LHCN-M2 (cell line): ENCODE data around the gene SIL1. TPM values are rescaled to one million over a fixed set of nuclear protein-coding genes. Genes with fewer than 3 reads are reported as not detected.
"Not testable (repeated sequence)": the region's sequence is repeated elsewhere in the genome, so short reads cannot be mapped to it uniquely, and the experiment has no call there.

ENCODE experiments used
- DNase-seq: peaks from one replicate; pipeline ENCODE4 v3.0.0-alpha.2; 2012; ENCODE audit warnings: low read depth
- polyA plus RNA-seq: library from polyadenylated mRNA; unstranded; fragments of >200 nt; gene quantifications from one replicate; pipeline ENCODE4 v1.2.1, GENCODE V29; 2012; ENCODE audit warnings: missing spikeins
- total RNA-seq: library from RNA; depleted of rRNA; stranded (reverse); fragments of >200 nt; gene quantifications from 2 replicates; pipeline ENCODE4 v1.2.3, GENCODE V29; 2014; rRNA removed

Gene SIL1
- 37.0 and 41.4 TPM in 2 replicates for total RNA-seq
- polyA plus RNA-seq = 53.0 TPM

DNA sequence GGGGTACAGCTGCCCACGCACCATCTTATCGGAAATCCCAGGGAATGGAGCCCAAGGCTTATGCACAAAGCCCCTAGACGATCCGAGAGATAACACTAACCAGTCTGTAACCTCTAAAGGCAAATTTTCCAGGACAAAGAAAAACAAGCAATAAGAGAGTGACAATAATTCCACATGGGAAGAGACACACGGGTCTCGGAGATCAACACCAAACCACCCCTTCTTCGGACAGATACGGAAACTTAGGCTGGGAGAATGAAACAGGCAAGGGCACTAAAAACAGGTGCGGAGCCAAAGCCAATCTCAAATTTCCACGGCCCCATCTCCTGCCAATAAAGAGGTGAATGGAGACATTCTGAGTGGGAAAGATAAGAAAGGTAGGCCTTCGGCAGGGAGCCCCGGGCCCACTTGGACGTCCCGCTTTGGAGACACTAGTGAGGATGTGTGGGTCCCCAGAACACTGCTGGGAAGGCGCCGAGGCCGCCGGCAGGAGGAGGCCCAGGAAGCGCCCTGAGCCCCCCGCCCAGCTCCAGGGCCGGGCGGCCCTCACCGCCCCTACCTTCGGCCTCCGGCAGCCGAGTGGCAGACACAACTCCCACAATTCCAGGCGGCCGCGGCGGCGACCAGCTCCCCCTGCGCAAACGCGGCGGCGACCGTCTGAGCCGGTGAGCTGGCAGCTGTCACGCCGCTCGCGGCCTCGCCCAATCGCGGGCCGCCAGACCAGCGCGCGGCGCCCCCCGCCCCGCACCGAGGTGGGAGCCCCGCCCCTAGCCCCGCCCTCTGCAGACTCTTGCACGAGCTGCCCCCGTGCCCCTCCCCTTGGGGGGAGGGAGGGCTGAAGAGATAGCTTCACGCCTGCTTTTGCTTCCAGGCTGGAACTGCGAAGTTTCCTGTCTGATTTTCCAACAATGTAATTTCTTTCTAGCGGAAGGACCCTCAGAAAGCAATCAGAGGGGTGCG lies at the start of gene SIL1:
Gene SIL1, minus strand, starts transcription at position 659 of the 960 bp plus-strand sequence. CDS start 70,525 bp downstream, outside the sequence.
- DNase-seq = peak; percentile 92

DNA sequence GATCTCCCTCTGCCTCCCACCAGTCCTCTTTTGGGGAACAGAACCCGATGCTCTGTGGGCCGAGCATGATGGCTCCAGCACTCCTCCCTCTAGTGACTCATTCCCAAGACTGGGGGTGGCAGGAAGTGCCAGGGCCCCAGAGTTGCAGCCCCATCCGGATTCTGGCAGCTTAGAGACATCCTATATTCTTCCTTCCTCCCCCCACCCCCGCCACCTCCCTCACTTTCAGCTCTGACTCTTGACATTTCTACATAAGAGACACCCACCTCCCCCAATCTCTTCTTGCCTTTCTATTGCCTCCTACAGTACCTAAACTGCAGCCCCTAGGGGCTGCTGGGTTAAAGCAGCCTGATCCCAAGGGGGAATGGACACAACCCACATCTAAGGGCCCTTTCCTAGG lies 48.2 kb upstream of the SIL1 start:
- DNase-seq = peak; percentile 69

DNA sequence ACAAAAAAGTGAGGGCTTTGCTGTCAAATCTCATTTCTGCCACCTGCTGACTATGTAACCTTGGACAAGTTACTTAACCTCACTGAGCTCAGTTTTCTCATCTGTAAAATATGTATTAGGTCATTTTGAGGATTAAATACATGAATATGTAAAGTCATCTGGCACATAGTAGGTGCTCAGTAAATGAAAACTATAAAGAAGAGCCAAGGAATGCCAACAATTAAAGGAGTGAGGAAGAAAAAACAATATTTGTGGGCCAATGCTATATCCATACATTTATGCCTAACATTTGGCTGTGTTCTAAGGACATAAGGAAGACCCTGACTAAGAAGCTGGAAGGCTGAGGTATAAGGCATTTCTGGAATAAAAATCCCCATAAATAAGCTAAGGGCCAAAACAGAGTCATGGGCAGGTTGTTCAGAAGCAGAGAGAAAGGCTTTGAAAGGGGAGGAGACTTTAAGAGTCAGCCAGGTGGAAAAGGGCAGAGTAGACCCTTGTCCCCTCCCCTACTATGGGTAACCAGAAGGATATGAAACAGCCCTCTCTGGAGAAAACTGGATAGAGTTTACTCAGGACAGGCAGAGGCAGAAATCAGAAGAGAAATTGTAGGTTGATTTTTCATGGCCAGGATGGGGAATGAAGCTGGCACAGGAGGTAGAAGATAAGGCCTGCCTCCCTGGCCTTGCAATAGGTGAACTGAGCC lies 47.6 kb upstream of the SIL1 start:
- no peak for DNase-seq

DNA sequence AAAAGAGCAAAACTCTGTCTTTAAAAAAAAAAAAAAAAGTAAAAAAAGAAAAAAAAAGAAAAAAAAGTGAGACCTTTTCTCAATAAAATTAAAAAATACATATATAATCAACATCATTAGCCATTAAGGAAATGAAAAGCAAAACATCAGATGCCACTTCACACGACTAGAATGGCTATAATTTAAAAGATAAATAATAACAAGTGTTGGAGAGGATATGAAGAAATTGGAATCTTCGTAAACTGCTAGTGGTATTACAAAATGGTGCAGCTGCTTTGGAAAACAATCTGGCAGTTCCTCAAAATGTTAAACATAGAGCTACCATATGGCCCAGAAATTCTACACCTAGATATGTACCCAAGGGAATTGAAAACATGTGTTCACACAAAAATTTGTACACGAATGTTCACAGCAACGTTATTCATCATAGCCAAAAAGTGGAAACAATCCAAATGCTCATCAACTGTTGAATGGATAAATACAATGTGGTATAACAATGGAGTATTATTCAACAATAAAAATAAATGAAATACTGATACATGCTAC lies 45.3 kb upstream of the SIL1 start:
- peak; percentile 60 for DNase-seq

DNA sequence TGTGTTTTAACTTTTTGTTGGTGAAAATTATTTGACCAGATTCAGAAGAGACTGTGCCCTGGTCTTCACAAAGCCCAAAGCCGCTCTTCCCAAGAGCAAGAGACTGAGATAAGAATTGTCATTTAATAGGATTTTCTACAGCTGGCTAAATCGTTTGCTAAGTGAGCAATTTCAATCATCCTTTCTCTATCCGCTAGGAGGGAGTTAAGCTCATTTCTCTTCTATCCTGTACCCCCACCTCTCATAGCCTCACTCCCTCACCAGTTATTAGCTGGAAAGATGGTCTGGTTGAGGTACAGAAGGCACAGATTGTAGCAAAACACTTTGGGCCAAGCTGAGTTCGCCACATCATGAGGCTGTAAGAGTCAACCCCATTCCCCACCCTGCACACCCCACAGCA lies 43.0 kb upstream of the SIL1 start:
- DNase-seq = no peak

DNA sequence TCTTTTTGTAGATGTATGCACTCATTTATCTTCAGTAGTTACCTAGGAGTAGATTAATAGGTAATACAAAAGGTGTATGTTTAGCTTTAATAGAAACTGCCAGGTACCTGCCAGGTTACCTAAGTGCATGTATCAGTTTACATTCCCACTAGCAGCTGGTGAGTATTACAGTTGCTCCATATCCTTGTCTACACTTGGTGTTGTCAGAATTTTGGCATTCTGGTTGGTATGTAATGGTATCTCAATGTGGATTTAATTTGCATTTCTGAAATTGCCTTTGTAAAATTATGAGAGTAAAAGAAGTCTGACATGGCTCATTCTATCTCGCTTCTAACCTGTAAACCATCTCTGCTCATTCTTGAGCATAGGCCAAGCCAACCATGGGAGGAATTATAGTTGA lies 38.3 kb upstream of the SIL1 start:
- no peak for DNase-seq

DNA sequence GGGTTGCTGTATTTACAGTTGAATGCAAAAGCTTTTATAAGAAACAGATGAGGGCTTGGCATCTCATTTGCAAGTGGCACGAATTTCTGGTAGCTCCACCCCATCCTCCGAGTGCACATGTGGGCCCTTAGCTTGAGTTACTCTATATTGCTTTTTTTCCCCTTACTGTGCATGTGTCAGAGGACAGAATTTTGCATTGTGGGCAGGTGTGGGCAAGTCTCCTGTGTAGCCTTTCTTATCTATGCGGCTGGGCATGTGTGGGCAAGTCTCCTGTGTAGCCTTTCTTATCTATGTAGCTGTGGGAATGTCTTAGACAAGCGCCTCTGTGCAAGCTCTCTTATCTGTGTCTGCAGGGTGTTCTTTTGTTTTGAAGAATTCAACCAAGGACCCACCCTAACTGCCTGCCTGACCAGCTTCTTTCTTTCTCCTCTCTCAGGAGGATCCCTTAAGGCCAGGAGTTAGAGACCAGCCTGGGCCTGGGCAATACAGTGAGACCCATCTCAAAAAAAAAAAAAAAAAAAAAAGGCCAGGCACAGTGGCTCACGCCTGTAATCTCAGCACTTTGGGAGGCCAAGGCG lies 34.1 kb upstream of the SIL1 start:
- no peak for DNase-seq

DNA sequence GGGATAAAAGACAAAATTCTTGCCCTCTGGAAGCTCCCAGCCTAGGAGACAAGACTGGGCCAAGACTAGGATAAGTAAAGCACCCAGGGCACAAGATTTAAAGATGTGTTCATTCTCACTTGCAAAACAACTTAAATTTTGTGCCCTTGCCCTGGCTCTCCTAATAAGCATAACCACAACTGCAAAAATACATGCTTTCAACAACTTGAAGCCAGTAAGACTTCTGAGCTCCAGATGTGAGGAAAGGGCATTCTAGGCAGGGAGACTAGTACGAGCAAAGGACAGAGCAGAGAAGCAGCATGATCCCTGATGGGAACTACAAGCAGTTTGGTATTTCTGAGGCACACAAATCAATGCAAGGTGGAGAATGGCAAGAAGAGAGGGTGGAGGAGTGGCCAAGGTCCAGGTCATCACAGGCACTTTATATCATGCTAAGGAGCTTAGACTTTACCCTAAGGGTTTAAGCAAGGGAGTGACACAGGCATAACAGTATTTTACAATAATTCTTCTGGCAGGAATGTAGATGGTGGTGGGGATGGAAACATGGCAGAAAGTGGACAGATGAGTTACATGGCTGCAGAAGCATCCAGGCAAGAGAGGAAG lies 30.1 kb upstream of the SIL1 start:
- DNase-seq = no peak

DNA sequence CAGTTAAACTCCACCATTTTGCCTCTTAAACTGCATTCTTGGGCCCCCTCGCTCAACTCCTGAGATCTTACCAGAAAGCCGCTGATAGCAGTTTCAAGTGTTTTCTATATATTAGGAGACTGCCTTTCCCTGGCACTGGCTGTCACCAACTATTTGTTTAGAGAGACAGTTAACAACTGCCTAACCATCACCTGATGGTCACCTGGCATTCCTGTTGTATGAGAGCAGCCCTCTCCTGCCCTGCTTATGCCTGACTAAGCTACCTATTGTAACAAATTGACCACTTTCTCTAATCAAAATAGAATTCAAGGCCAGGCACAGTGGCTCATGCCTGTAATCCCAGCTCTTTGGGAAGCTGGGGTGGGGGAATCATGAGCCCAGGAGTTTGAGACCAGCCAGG lies 28.0 kb upstream of the SIL1 start:
- no peak for DNase-seq

DNA sequence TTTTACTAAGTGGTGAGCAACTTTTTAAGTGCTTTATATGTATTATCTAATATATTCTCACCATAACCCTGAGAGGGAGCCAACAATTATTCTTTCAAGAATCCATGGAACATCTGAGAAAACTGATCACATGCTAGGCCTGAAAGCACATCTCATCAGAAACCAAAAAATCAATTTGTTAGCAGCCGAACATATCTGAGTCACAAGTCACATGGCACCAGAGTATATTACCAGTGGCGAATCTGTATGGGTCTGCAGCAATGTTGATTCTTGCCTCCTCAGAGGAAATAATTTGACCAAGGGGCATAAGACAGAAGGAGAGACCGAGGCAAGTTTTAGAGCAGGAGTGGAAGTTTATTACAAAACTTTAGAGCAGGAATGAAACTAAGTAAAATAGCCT lies 25.3 kb upstream of the SIL1 start:
- no peak for DNase-seq

DNA sequence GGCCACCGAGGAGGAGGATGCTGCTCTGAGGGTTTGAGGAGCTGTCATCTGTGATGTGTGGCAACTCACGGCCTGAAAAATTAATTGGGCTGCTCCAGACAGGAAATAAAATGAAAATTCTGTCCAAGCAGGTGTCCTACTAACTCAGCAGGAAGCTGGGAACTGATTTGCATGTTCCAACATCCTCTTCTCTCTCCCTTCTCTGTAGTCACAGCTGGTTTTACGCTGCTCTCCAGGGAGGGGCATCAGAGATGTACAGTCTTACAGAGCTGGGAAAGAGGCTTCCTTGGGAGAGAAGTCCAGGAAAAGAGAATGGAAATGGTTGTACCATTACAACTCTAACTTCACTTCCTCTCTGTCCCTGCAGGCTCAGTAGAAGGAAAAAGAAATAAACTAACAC lies 24.2 kb upstream of the SIL1 start:
- DNase-seq = peak; percentile 14

DNA sequence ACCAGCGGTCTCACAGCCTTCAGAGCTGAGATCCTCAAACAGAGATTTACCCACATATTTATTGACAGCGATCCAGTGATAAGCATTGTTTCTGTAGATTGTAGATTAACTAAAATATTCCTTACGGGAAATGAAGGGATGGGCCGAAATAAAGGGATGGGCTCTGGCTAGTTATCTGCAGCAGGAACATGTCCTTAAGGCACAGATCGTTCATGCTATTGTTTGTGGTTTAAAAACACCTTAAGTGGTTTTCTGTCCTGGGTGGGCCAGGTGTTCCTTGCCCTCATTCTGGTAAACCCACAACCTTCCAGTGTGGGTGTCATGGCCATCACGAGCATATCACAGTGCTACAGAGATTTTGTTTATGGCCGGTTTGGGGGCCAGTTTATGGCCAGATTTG lies 19.9 kb upstream of the SIL1 start:
- not testable (repeated sequence) for DNase-seq

DNA sequence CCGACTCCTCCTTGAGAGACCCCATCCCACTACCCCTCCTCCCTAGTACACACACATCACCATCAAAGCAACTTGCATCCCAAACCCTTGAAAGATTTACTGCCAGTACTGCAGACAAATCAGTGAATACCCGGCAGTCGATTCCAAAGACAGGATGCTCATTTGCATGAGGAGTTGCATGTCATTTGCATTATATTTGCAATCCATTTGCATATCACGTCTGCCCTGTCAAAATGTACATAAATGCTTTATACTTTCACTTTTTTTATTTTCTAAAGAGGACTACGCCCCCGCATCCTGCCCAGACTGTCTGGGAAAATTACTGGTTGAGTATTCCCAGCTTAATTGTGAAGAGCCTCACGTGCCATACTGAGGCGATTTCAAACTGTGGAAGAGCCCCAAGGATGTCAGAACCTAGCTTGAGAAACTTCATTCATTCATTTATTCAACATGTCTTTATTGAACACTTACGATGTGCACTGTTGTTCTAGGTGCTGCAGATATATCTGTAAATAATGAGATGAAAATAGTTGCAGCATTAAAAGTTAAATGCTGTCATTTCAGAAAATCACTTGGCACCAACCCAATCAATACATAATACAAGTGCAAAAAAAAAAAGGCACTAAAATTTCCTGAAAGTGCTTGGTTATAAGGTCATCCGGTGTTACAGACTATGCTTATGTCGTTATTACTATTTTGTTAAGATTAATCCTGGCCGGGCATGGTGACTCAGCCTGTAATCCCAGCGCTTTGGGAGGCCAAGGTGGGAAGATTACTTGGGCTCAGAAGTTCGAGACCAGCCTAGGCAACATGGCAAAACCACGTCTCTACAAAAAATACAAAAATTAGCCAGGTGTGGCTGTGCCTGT lies 17.2 kb upstream of the SIL1 start:
- DNase-seq = no peak

DNA sequence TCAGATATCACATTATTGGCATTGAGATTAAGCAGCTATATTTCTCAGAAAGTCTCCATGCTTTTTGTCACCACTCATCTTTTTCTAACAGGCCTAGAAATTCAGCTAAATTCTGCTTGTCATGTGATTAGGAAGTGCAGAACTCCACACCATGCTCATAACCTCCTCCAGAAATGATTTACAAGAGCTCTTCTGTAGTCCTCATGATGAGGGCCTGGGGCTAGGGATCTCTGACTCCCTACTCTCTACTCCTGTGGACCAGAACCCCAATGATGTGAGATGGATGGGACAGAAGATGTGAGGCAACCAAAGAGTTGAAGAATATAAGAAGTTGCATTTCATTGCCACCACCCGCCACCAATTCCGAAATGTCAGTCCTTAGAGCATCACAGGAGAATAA lies 16.5 kb upstream of the SIL1 start:
- no peak for DNase-seq

DNA sequence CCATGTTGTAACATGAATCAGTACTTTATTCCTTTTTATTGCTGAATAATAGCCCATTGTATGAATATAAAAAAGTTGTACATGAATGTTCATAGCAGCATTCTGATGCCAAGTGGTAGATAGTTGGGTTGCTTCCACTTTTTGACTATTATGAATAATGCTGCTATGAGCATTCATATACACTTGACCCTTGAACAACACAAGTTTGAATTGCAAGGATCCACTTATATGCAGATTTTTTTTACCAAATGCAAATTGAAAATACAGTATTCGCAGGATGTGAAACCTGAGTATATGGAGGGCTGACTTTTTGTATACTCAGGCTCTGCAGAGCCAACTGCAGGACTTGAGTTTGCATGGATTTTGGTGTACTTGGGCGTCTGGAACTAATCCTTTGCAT lies 14.7 kb upstream of the SIL1 start:
- DNase-seq = no peak

DNA sequence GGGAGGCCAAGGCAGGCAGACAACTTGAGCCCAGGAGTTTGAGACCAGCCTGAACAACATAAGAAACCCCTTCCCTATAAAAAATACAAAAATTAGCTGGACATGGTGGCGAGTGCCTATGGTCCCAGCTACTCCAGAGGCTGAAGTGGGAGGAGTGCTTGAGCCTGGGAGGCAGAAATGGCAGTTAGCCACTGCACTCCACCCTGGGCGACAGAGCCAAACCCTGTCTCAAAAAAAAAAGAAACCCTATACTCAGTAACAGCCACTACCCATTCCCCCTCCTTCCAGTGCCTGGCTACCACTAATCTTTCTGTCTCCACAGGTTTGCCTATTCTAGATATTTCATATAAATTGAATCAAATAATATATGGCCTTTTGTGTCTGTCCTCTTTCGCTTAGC lies 14.3 kb upstream of the SIL1 start:
- DNase-seq = no peak

DNA sequence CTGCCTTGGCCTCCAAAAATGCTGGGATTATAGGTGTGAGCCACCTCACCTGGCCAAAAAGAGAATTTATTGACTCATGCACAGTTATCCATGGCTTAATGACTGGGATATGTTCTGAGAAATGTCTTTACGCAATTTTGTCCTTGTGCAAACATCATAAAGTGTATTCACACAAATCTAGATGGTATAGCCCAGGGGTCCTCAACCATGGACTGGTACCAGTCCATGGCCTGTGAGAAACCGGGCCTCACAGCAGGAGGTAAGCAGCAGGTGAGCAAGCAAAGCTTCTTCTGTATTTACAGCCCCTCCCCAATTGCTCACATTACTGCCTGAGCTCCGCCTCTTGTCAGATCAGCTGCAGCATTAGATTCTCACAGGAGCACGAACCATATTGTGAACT lies 12.4 kb upstream of the SIL1 start:
- no peak for DNase-seq

DNA sequence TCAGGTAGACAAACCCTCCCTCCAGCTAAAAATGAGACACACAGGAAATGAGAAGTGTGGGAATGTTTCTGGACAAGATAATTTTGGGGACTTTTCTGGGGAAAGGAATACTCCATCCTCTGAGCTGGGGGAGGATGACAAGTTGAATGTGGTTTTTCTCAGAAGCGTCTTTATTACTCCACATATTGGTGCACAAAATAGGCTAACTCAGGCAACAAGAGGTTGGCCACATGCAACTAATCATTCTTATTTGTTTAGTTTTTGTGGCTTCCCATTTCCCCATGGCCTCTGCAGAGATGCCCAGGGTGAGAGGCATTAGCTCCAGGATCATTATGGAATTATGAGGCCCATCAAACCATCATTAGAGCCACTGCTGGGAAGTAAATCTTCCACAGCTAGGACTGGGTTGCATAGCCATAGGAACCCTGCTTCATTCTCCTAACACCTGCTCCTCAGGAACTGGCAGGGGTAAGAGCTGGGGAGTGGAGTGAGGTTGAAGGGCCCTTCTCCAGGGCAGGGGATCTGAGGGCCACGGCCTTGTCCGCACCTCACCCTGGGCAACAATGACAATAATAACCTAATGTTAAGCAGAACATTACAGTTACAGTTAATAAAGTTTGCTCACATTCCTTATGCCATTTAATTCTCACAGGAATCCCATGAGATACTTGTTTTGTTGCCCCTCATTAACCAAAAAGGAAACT lies 9.3 kb upstream of the SIL1 start:
- no peak for DNase-seq

DNA sequence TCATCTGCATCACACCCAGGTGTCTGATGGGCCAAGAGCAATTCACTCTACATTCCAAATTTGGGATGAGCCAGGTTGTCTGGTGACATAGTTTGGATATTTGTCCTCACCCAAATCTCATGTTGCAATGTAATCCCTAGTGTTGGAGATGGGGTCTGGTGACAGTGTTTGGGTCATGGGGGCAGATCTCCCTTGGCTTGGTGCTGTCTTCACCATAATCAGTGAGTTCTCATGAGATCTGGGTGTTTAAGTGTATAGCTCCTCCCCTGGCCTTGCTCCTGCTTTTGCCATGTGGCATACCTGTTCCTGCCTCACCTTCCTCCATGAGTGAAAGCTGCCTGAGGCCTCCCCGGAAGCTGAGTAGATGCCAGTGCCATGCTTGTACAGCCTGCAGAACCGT lies 7.4 kb upstream of the SIL1 start:
- DNase-seq = no peak

DNA sequence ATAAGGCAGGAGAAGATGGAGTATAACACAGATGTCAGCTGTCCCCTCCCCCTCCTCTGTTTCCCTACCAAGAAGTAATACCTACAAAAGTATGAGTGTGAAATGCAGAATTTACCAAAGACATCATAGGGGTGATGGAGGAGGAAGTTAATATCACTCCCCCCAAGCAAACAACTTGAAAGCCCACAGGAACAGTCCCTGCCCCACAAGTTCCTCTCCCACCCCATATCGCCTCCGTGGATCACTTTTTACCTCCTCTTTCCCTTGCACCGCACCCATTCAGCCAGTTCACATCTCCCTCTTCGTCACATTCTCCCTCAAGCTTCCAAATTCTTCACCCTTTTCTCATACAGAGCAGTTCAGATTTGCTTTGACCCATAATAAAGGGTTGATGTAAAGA lies 7.0 kb upstream of the SIL1 start:
- DNase-seq = no peak
